ENCODE data around the gene ZFR2.
"Not testable (repeated sequence)": the region's sequence is repeated elsewhere in the genome, so short reads cannot be mapped to it uniquely, and the experiment has no call there.

Gene ZFR2

DNA sequence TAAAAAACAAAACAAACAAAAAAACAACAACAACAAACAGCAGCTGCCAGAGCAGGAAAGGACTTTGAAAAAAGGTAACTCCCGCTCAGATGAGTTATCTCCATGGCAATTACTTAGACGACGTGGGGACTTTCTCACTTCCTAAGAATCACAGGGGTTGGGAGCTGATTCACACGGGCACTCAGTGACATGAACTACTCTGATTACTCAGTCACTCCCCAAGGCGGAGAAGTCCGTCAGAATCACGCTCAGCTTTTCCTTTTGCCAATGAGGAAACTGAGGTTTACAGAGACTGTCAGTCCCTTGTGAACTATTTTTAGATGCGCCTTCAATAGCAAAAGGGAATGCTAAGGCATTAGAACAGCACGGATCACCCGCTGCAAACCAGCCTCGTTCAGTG lies 50.4 kb downstream of the ZFR2 start:
- H3K27ac ChIP-seq: no peak overlapping the region
- peak; percentile 36 for DNase-seq (ENCODE audit: low read depth, low spot score)

DNA sequence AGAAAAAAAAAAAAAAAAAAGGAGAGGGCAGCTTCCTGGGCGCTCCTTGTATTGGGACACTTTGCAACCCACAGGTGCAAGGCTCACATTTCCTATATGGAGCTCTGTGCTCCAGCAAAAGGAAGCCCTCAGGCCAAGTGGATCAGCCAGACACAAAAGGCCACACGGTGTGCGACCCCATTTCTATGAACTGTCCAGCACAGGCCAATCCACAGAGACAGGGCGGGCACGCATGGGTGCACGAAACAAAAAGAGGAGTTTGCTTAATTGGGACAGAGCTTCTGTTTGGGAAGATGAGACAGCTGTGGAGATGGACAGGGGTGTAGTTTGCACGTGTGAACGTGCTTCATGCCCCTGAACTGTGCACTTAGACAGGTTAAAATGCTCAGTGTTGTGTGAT lies 51.1 kb downstream of the ZFR2 start:
- DNase-seq (ENCODE audit: low read depth, low spot score): no peak
- no peak overlapping the region for H3K27ac ChIP-seq

- no peak overlapping the region for H3K27ac ChIP-seq
- no peak for DNase-seq (ENCODE audit: low read depth, low spot score)
Observed at GRCh38 chr19:3816566-3817218, 52.1 kb downstream of the ZFR2 start.

GRCh38 chr19:3816148-3816547 lies 52.7 kb downstream of the ZFR2 start:
- H3K27ac ChIP-seq; DNase-seq (ENCODE audit: low read depth, low spot score): not testable (repeated sequence)

GRCh38 chr19:3814648-3815047 lies 54.2 kb downstream of the ZFR2 start:
- H3K27ac ChIP-seq: no peak overlapping the region

DNA sequence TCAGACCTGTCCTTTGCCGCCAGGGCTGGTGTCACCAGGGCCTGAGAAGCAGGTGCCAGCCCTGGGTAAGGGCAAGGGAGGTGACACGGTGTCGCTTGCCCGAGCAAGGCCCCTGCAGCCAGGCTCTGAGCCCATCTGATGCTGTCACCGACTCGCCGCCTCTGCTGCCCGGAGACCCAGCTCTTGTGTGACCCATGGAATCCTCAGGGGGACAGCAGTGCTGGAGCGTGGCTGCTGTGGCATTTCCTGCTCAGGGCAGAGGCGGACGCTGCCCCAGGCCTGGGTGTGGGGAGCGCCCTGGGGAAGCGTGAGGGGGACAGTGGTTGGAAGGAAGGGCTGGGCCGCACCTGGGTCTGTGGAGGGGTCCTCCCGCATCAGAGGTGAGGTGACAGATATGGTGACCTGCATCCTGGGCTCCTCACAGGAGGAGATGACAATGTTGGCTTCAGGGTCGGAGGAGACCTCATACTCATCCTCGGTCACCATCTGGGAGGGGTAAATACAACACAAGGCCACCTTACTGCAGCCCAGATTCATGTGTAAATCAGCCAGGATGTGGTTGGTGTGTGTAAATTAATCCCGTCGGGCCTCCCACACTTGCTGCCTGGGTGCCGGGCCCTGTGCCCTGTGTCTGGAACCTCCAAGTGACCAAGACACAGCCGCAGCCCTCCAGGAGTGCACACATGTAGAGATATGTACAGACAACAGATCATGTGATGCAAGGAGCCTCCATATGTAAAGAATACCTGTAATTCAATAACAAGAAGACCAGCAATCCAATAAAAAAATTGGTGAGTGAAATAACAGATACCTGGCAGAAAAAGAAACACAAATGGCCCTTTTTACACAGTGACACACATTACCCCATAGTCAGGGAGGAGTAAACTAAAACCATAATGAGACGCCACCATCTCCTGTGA lies 55.1 kb downstream of the ZFR2 start:
- no peak for DNase-seq (ENCODE audit: low read depth, low spot score)
- no peak overlapping the region for H3K27ac ChIP-seq

More at GRCh38 chr19:3814648-3815047, 54.2 kb downstream of the ZFR2 start:
- DNase-seq (ENCODE audit: low read depth, low spot score): no peak

DNA sequence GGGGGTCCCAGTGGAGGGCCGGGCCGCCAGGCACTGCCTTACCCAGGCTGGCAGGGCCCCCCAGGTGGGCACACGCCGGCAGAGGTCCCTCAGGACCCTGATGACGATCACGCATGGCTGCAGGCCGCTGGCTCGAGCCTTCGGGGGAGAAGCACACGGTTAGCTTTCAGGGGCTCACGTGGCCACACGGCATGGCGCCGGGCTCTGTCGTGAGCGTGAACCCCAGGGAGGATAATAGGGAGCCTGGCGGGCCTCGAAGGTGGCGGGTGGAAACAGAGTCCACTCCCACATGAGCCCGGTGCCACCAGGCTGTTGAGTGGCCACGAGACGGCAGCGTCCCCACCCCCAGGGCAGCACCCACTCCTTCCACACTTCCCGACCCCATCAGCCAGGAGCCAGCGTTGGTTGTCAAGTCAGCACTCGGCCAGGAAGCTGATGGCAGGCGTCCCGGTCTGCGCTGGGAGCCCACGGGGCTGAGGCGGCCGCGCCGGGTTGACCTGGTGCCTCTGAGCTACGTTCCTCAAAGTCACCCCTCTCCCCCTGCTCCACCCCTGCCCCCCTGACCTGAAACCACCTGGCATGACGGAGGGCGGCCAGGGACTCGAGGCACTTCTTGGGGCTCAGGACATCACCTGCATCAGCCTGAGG lies 58.0 kb downstream of the ZFR2 start:
- H3K27ac ChIP-seq: no peak overlapping the region
- no peak for DNase-seq (ENCODE audit: low read depth, low spot score)

DNA sequence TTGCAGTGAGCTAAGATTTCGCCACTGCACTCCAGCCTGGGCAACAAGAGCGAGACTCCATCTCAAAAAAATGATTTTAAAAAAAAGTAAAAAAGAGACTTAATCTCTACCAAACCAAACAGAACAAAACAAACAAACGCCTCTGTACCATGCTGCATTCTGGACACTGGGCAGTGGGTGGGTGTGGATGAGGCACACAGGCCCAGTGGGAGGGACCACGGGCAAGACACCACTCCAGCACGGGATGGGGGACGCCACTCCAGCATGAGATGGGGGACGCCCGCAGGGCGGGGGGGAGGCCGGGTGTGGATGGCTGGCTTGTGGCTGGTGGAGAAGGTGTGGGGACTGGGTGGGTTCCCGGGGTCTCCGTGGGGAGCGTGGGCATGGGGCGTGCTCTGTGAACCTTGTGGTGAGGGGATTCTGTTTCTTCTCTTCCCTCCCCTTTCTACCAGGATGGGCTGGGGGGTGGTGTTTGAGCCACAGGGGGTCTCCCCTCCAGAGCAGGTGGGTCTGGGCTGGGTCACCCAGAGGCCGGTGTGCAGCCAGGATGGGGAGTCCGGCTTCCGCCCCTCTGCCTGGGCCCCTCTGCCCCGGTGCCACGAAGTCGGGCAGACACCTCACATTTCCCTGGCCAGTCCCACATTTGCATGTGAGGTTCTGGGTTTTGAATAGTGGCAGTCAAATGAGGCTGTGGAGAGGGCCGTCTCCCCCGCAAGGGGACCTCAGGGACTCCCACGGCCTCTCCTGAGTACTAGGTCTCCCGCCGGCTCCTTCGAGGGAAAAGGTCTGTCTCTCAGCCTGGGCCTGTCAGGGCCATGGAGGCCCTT lies 58.7 kb downstream of the ZFR2 start:
- H3K27ac ChIP-seq: no peak overlapping the region
- DNase-seq (ENCODE audit: low read depth, low spot score): no peak

GRCh38 chr19:3808420-3809143 lies 60.3 kb downstream of the ZFR2 start:
- DNase-seq (ENCODE audit: low read depth, low spot score): no peak
- H3K27ac ChIP-seq: no peak overlapping the region

- H3K27ac ChIP-seq: no peak overlapping the region
- no peak for DNase-seq (ENCODE audit: low read depth, low spot score)
Observed at GRCh38 chr19:3807574-3808354, 61.1 kb downstream of the ZFR2 start.

GRCh38 chr19:3807131-3807480 lies 61.7 kb downstream of the ZFR2 start:
- H3K27ac ChIP-seq: no peak overlapping the region
- DNase-seq (ENCODE audit: low read depth, low spot score): no peak

DNA sequence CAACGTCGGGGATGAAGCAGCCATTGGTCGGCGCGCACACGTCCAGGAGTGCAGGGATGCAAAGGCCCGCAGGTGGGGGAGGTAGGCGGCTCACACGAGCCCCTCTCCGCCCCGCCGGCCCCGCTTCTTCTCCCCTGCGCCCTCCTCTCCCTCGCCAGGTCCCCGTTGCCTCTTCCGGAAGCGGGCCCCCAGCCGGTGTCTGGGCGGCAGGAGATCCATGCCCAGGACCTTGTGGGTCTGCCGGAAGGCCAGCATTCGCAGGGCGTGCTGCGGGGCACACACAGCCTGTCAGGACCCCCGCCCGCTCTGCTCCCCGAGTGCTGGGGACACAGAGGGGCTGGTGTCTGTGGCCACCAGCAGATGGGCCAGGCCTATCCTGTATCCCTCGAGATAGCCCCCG lies 63.0 kb downstream of the ZFR2 start:
- no peak for DNase-seq (ENCODE audit: low read depth, low spot score)
- no peak overlapping the region for H3K27ac ChIP-seq

DNA sequence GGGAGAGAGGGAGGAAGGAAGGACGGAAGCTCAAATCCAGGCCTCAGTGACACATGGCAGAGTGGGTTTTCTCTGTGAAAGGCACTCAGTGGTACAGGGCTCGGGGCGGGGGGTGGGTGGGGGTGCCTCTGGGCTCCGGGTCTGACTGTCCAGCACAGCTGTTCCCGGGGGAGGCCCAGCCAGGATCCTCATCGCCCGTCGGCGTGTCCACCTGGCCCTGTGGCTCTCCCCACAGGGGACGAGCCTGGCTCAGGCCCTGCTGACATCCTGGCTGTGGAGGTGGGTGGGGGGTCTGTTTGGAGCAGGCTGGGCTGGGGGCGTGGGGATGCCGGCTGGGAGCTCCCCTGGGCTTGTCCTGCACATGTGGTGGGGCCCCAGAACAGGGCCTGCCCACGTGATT lies 64.4 kb downstream of the ZFR2 start:
- DNase-seq (ENCODE audit: low read depth, low spot score): no peak
- H3K27ac ChIP-seq: no peak overlapping the region

DNA sequence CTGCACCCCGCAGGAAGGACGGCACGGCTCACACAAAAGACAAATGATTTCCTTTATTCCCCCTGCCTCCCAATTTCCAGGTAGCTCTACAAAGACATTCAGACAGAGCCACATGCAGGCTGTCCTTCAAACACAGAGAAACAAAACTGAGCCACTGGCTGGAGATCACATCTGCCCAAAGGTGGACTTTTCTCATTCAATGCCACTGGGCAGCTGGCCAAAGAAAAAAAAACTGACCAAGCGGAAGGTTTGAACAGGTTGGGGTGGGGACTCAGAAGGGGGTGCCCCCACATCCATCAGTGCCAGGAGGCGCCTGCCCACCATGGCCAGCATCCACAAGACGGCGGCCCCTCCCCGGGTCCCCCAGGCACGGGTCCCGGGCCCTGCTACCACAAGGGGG lies 64.9 kb downstream of the ZFR2 start:
- H3K27ac ChIP-seq: no peak overlapping the region
- DNase-seq (ENCODE audit: low read depth, low spot score): no peak

GRCh38 chr19:3803114-3803888 lies 65.5 kb downstream of the ZFR2 start:
- no peak for DNase-seq (ENCODE audit: low read depth, low spot score)
- H3K27ac ChIP-seq: no peak overlapping the region

- H3K27ac ChIP-seq: no peak overlapping the region
Observed at GRCh38 chr19:3801412-3802096, 67.3 kb downstream of the ZFR2 start.

DNA sequence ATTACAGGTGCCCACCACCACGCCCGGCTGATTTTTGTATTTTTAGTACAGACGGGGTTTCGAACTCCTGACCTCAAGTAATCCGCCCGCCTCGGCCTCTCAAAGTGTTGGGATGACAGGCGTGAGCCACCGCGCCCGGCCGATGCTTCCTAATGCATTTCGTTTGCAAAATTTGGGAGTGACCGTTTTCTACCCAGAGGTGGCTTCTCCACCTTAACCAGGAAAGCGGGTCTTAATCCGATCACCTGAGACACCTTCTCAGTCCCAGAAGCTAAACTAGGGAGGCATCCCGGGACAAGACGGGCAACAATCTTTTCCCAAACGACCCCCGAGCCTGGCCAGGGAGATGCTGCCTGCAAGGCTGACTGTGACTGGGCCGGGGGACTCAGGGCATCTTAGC lies 67.8 kb downstream of the ZFR2 start:
- no peak for DNase-seq (ENCODE audit: low read depth, low spot score)
- H3K27ac ChIP-seq: no peak overlapping the region

More at GRCh38 chr19:3801412-3802096, 67.3 kb downstream of the ZFR2 start:
- no peak for DNase-seq (ENCODE audit: low read depth, low spot score)

GRCh38 chr19:3798137-3798536 lies 70.7 kb downstream of the ZFR2 start:
- H3K27ac ChIP-seq: no peak overlapping the region
- DNase-seq (ENCODE audit: low read depth, low spot score): no peak

All from epithelial cell of prostate (primary cell).